ENCODE results near the gene MT2A. TPM values are rescaled to one million over a fixed set of nuclear protein-coding genes. Genes with fewer than 3 reads are reported as not detected.
A peak's percentile ranks its signal among the peaks of the same experiment; 100 is the strongest.

MT2A gene
- total RNA-seq, 1 donor from 2014 or later, result 160 TPM

GRCh38 chr16:56631197-56631596 is 22.8 kb downstream of the MT2A start:
- H3K27me3 Mint-ChIP-seq (ENCODE audit: low read depth), result peaks cover 27% of the 10 kb centered on the region
- H3K4me1 Mint-ChIP-seq (ENCODE audit: low read depth), result peaks cover 31% of the 10 kb centered on the region
- DNase-seq (ENCODE audit: low spot score), result no peak
- H3K36me3 Mint-ChIP-seq (ENCODE audit: low read depth), result no peaks in the 10 kb centered on the region
- TF ChIP-seq CTCF (IDR thresholded peaks at IDR 0.05), result no peak
- H3K27ac Mint-ChIP-seq (ENCODE audit: unreplicated experiment), result no peak overlapping the region
- no peak overlapping the region for H3K4me3 Mint-ChIP-seq (ENCODE audit: unreplicated experiment)
- H3K9me3 Mint-ChIP-seq (ENCODE audit: low read depth), result no peaks in the 10 kb centered on the region

- Mint-ChIP-seq H3K4me3 (ENCODE audit: unreplicated experiment) (peak overlapping the region; percentile 71), H3K36me3 (ENCODE audit: low read depth) (no peaks in the 10 kb centered on the region), H3K4me1 (ENCODE audit: low read depth) (peaks cover 25% of the 10 kb centered on the region), H3K27me3 (ENCODE audit: low read depth) (peaks cover 33% of the 10 kb centered on the region), H3K9me3 (ENCODE audit: low read depth) (no peaks in the 10 kb centered on the region), H3K27ac (ENCODE audit: unreplicated experiment) (no peak overlapping the region)
- no peak for TF ChIP-seq CTCF (IDR thresholded peaks at IDR 0.05)
- no peak for DNase-seq (ENCODE audit: low spot score)
Observed at GRCh38 chr16:56631832-56632155, 23.4 kb downstream of the MT2A start.

- H3K27me3 Mint-ChIP-seq (ENCODE audit: low read depth), result peaks cover 38% of the 10 kb centered on the region
- no peak within 1 kb of the TSS for H3K27ac Mint-ChIP-seq (ENCODE audit: unreplicated experiment)
- no peaks in the 10 kb centered on the region for H3K9me3 Mint-ChIP-seq (ENCODE audit: low read depth)
- H3K36me3 Mint-ChIP-seq (ENCODE audit: low read depth), result no peaks in the 10 kb centered on the region
- TF ChIP-seq CTCF (IDR thresholded peaks at IDR 0.05), result no peak
- peak within 1 kb of the TSS; percentile 71 for H3K4me3 Mint-ChIP-seq (ENCODE audit: unreplicated experiment)
- peaks cover 20% of the 10 kb centered on the region for H3K4me1 Mint-ChIP-seq (ENCODE audit: low read depth)
- no peak for DNase-seq (ENCODE audit: low spot score)
Observed at GRCh38 chr16:56632156-56632847, 23.9 kb downstream of the MT2A start, which contains the start of gene MT1M. MT1M (plus strand) TSS chr16:56632659; CDS start chr16:56632732, 73 bp downstream.

- peaks cover 20% of the 10 kb centered on the region for H3K4me1 Mint-ChIP-seq (ENCODE audit: low read depth)
- no peak overlapping the region for H3K27ac Mint-ChIP-seq (ENCODE audit: unreplicated experiment)
- peak overlapping the region; percentile 71 for H3K4me3 Mint-ChIP-seq (ENCODE audit: unreplicated experiment)
- H3K36me3 Mint-ChIP-seq (ENCODE audit: low read depth), result no peaks in the 10 kb centered on the region
- H3K9me3 Mint-ChIP-seq (ENCODE audit: low read depth), result no peaks in the 10 kb centered on the region
- no peak for DNase-seq (ENCODE audit: low spot score)
- TF ChIP-seq CTCF (IDR thresholded peaks at IDR 0.05), result no peak
- H3K27me3 Mint-ChIP-seq (ENCODE audit: low read depth), result peaks cover 43% of the 10 kb centered on the region
Observed at GRCh38 chr16:56632848-56633365, 24.5 kb downstream of the MT2A start.

- no peaks in the 10 kb centered on the region for H3K36me3 Mint-ChIP-seq (ENCODE audit: low read depth)
- H3K27ac Mint-ChIP-seq (ENCODE audit: unreplicated experiment), result no peak overlapping the region
- peaks cover 47% of the 10 kb centered on the region for H3K27me3 Mint-ChIP-seq (ENCODE audit: low read depth)
- no peak for DNase-seq (ENCODE audit: low spot score)
- H3K9me3 Mint-ChIP-seq (ENCODE audit: low read depth), result no peaks in the 10 kb centered on the region
- TF ChIP-seq CTCF (IDR thresholded peaks at IDR 0.05), result no peak
- peaks cover 23% of the 10 kb centered on the region for H3K4me1 Mint-ChIP-seq (ENCODE audit: low read depth)
- H3K4me3 Mint-ChIP-seq (ENCODE audit: unreplicated experiment), result no peak overlapping the region
Observed at GRCh38 chr16:56633535-56633934, 25.2 kb downstream of the MT2A start.
